ENCODE data around the gene HHAT.

The HHAT gene

GRCh38 chr1:210325026-210325670 is 3.6 kb upstream of the HHAT start:
- no peak for TF ChIP-seq CTCF (conservative IDR thresholded peaks at IDR 0.05; ENCODE audit: low read depth, low read length)
- H3K4me3 ChIP-seq (ENCODE audit: low read depth, low read length), result no peak overlapping the region
- no peak for DNase-seq (ENCODE audit: low read depth)

GRCh38 chr1:210328032-210328745 is 513 bp upstream of the HHAT start:
- DNase-seq (ENCODE audit: low read depth), result no peak
- TF ChIP-seq CTCF (conservative IDR thresholded peaks at IDR 0.05; ENCODE audit: low read depth, low read length), result no peak
- H3K4me3 ChIP-seq (ENCODE audit: low read depth, low read length), result peak overlapping the region; percentile 63

GRCh38 chr1:210330279-210330866 is 1.7 kb downstream of the HHAT start:
- no peak for TF ChIP-seq CTCF (conservative IDR thresholded peaks at IDR 0.05; ENCODE audit: low read depth, low read length)
- DNase-seq (ENCODE audit: low read depth), result peak; percentile 64
- H3K4me3 ChIP-seq (ENCODE audit: low read depth, low read length), result no peak overlapping the region

- no peak overlapping the region for H3K4me3 ChIP-seq (ENCODE audit: low read depth, low read length)
- DNase-seq (ENCODE audit: low read depth), result no peak
- no peak for TF ChIP-seq CTCF (conservative IDR thresholded peaks at IDR 0.05; ENCODE audit: low read depth, low read length)
Measured at GRCh38 chr1:210332233-210332632, 3.5 kb downstream of the HHAT start.

GRCh38 chr1:210332719-210333398 is 4.2 kb downstream of the HHAT start:
- DNase-seq (ENCODE audit: low read depth), result no peak
- H3K4me3 ChIP-seq (ENCODE audit: low read depth, low read length), result no peak overlapping the region
- TF ChIP-seq CTCF (conservative IDR thresholded peaks at IDR 0.05; ENCODE audit: low read depth, low read length), result no peak

- DNase-seq (ENCODE audit: low read depth), result no peak
- TF ChIP-seq CTCF (conservative IDR thresholded peaks at IDR 0.05; ENCODE audit: low read depth, low read length), result no peak
- no peak overlapping the region for H3K4me3 ChIP-seq (ENCODE audit: low read depth, low read length)
Measured at GRCh38 chr1:210335001-210335400, 6.3 kb downstream of the HHAT start.

Measured in choroid plexus epithelial cell (primary cell).